ENCODE measurements around the gene LAMA3.

The LAMA3 gene

DNA sequence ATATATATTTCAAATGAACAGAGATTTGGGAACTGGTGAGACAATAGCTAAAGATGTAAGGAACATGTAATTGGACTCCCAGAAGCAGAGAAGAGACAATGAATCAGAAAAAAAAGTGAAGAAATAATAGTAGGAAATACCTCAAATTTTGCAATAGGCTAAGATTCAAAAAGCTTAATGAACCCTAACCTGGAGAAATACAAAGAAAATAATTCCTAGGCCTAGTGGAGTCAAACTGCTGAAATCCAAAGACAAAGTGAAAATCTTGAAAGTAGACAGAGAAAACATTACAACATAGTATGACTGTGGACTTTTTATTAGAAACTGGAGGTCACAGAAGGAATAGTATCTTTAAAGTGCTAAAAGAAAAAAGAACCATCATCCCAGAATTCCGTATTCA, 76.7 kb downstream of the LAMA3 start:
- DNase-seq (ENCODE audit: low read depth in 2 of 2) = no peak

- DNase-seq (ENCODE audit: low read depth in 2 of 2) = no peak
Observed at GRCh38 chr18:23772327-23773024, 83.2 kb downstream of the LAMA3 start.

DNA sequence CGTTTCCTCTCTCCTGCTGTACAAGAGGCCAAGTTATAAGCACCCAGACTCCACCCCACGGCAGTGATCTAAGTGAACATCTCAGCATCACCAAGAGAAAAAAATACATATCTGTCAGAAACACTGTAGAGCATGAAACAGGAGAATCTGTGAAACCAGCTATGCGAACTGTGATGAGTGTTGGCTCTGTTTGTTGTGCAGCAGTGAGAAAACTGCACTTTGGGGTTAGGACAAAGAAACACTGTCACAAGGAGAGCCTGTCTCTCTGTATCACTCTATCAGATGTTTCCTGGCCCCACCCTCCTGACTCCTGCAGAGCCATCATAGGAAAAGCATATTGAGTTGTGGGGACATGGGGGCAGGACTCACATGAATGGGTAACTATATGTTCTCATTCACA, 87.1 kb downstream of the LAMA3 start:
- DNase-seq (ENCODE audit: low read depth in 2 of 2) = no peak

- DNase-seq (ENCODE audit: low read depth in 2 of 2) = no peak
Observed at GRCh38 chr18:23778828-23779227, 89.6 kb downstream of the LAMA3 start.

DNA sequence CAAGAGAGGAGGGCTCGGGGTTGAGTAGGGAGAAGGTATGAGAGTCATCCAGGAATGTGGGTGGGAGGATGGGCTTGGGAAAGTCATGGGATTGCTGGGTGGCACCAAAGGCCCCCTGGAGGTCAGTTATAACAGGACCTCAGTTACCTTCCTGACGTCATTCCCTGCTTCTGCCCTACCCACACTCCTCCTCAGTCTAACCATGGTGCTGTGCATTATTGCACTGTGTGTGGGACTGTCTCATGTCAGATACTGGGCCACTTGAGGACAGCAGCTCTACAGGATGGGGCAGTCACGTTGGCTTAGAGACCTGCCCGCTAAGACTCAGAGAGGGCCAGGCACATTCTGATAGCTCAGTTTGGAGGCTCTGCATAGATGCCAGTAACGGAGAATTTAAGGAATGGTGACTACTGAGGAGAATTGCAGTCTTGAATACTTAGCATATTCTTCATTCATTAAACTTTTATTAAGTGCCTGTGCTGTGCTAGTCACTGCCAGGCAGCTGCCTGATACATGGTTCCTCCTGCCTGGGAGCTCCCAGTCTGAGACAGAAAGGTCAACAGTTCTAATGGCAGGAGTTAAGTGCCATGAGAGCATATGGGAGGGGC, 90.5 kb downstream of the LAMA3 start:
- DNase-seq (ENCODE audit: low read depth in 2 of 2) = no peak

DNA sequence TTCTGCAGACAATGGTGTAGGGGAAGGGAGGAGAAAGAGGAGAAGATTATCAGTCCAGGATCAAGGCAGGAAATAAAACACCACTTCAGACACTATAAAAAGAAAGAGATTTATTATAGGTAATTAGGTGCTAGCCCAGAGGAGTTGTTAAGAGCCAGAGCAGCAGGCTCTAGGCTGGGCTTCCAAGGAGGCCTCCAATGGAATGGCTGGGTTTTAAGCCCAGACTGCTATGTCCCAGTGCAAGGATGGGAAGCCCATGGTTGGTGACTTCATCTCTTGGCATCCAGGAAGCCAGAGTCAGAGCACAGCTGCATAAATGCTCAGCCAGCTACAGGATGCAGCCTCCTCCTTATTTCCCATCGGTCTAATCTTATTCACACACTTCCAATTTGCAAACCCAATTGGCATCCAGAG, 95.6 kb downstream of the LAMA3 start:
- DNase-seq (ENCODE audit: low read depth in 2 of 2) = no peak

GRCh38 chr18:23793051-23793450, 103.8 kb downstream of the LAMA3 start:
- no peak for DNase-seq (ENCODE audit: low read depth in 2 of 2)

GRCh38 chr18:23793985-23794867, 105.0 kb downstream of the LAMA3 start:
- no peak for DNase-seq (ENCODE audit: low read depth in 2 of 2)

DNA sequence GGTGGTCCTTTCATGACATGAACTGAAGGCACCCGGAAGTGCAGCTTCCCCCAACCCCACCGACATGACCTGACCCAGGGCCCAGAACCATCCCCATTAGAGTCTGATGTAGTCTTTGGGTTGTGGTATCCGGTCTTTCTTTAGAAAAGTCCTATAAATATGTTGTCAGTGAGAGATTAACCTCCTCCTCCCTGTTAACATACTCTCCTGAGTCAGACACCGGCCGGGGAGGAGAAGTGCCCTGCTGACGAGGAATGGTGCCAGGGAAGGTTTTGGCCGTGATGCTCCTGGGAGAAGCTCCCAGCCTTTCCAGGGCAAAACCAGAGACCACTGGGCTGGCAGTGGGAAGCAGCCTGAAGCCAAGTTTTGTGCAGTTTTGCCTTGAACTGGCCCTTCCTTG, 109.0 kb downstream of the LAMA3 start:
- no peak for DNase-seq (ENCODE audit: low read depth in 2 of 2)

- DNase-seq (ENCODE audit: low read depth in 2 of 2) = no peak
Observed at GRCh38 chr18:23798824-23799223, 109.6 kb downstream of the LAMA3 start.

GRCh38 chr18:23799540-23799939, 110.3 kb downstream of the LAMA3 start:
- no peak for DNase-seq (ENCODE audit: low read depth in 2 of 2)

GRCh38 chr18:23800902-23801301, 111.6 kb downstream of the LAMA3 start:
- no peak for DNase-seq (ENCODE audit: low read depth in 2 of 2)

DNA sequence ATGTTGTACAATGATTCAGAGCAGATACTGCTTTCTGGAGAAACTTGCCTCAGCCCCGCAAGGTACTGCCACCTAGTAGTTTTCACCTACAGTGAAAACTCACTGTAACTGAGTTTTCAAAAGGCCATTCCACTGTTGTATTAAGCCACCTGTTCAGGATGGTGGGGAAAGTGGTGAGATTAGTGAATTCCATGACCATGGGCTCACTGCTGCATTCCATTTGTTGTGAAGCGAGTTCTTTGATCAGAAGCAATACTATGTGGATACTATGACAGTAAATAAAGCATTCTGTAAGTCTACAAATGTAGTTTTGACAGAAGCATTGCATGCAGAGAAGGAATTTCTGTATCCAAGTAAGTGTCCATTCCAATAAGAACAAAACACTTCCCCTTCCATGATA, 113.6 kb downstream of the LAMA3 start:
- no peak for DNase-seq (ENCODE audit: low read depth in 2 of 2)

- no peak for DNase-seq (ENCODE audit: low read depth in 2 of 2)
Observed at GRCh38 chr18:23803755-23804154, 114.5 kb downstream of the LAMA3 start.

GRCh38 chr18:23805898-23806297, 116.6 kb downstream of the LAMA3 start:
- no peak for DNase-seq (ENCODE audit: low read depth in 2 of 2)

DNA sequence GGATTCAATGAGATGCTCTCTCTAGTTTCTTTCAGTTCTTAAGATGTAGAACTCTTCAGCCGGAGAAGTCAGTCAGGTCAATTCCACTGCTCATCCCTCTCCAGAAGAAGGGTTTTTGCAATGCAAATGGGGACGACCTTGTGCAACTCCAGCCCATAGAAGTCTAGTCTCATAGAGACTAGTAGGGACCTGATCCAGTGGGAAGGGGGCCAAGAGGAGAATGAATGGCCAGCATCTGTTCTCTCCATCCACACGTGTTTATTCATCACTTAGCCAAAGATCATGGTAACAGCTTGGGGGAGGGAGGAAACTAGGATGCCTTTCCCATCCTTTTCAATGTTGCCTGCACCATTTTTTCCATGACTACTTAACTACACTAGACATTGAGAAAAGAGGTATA, 120.2 kb downstream of the LAMA3 start:
- no peak for DNase-seq (ENCODE audit: low read depth in 2 of 2)

GRCh38 chr18:23810396-23810795, 121.1 kb downstream of the LAMA3 start:
- DNase-seq (ENCODE audit: low read depth in 2 of 2) = no peak

GRCh38 chr18:23811176-23811575, 121.9 kb downstream of the LAMA3 start:
- no peak for DNase-seq (ENCODE audit: low read depth in 2 of 2)

DNA sequence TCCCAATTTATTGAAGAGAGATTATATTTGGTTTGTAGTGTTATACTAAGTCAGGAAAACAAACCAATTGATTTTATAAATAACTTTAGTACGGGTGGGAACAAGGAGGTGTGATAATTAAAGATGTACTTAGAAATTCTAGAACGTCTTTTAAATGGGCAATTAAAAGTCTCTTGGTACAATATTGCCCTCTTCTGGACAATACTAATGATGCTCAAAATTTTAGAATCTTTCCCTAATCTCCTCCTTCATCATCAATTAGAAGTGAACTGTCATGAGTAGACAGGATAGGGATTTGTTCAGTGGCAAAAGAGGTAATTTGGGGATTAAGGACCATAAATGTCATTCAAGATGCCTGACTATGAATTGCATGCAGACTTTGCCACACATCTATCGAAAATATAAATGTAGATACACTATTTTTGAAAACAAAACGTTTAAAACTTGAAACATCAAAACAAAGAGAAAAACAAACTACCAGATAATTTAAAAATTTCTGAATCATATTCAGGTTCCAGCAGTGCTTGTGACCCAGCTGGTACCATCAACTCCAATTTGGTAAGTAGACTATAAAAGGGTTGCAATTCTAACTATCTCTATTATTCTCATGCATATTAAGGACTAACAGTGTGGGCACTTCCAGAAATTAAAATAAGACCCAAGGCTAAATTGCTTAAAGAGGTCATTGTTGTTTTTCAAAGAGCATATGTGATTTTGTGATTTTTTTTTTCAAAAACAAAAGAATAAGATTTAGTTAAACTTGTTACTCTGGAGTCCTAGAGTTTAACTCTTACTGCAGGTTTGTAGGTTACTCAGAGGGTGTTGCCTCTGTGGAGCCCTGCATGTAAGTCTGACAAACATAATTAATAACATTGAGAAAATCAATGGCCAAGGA, 123.5 kb downstream of the LAMA3 start:
- DNase-seq (ENCODE audit: low read depth in 2 of 2) = no peak

GRCh38 chr18:23814991-23815614, 125.8 kb downstream of the LAMA3 start:
- DNase-seq (ENCODE audit: low read depth in 2 of 2) = no peak

DNA sequence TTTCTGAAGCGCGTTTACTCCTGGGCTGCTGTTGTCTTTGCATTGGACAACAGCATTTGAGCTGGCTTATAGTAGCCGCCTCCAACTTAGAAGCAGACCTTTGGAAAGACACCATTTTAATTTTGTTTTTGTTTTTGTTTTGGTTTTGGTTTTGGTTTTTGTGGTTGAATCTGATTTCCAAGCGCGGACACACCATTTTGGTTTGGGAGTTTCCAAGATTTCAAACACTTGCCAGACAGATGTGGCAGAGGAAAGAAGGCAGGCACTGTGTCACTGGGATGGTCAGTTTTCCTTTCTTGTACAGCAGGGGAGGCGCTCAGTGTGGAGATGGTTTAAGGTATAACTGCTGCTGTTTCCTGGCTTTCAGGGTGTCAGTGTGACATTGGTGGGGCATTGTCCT, 126.8 kb downstream of the LAMA3 start:
- DNase-seq (ENCODE audit: low read depth in 2 of 2) = no peak

Data from stimulated activated CD8-positive, alpha-beta memory T cell treated with anti-CD3 and anti-CD28 coated beads, Interleukin-7, amount 100 ng/mL, for 1 hour (primary cell).